ENCODE data around the gene FRMD1.

FRMD1 gene

GRCh38 chr6:168021581-168021980 is 57.4 kb downstream of the FRMD1 start:
- DNase-seq, result no peak

- DNase-seq, result no peak
These were observed 58.8 kb downstream of the FRMD1 start for GRCh38 chr6:168020242-168020641.

GRCh38 chr6:168018664-168019063 is 60.3 kb downstream of the FRMD1 start:
- DNase-seq, result no peak

- DNase-seq, result no peak
These were observed 61.4 kb downstream of the FRMD1 start for GRCh38 chr6:168017629-168018028.

GRCh38 chr6:168016721-168017525 is 62.1 kb downstream of the FRMD1 start:
- DNase-seq, result no peak

- no peak for DNase-seq
These were observed 62.8 kb downstream of the FRMD1 start for GRCh38 chr6:168016176-168016620.

- DNase-seq, result no peak
These were observed 63.4 kb downstream of the FRMD1 start for GRCh38 chr6:168015482-168016175.

- no peak for DNase-seq
These were observed 64.0 kb downstream of the FRMD1 start for GRCh38 chr6:168015009-168015408.

- DNase-seq, result no peak
These were observed 64.6 kb downstream of the FRMD1 start for GRCh38 chr6:168014428-168014827.

- DNase-seq, result no peak
These were observed 65.6 kb downstream of the FRMD1 start for GRCh38 chr6:168013250-168013915.

DNA sequence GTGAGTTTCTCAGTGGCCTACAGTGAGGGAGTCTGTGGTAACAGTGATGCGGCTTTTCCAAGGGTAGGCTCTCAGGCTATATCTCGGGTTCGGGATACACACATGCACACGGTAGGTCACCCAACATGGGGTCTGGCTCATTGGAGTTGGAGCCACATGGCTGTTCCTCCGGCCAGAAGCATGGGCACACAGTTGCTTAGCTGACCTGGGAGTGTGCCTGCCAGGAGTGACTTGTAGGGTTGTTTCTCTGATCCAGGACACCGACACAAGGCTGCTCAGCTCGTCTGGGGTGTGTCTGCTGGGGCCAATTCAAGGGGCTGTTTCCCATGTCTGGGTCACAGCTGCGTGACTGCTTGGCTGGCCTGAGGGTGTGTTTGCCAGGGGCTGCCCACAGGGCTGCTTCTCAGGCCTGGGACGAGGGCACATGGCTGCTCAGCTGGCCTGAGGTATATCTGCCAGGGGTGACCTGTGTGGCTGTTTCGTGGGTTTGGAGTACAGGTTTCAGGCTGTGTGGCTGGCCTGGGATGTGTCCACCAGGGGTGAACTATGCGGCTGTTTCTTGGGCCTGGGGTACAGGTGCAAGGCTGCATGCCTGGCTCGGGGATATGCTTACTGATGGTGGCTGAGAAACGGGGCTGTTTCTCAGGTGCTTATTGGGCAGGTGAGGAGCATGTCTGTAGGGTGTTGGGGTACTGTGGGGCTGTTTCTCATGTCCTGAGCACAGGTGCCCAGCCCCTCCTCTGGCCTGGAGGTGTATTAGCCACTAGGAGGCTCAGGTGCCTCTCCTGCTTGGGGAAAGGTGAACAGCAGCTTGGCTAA is 66.4 kb downstream of the FRMD1 start:
- DNase-seq, result no peak

DNA sequence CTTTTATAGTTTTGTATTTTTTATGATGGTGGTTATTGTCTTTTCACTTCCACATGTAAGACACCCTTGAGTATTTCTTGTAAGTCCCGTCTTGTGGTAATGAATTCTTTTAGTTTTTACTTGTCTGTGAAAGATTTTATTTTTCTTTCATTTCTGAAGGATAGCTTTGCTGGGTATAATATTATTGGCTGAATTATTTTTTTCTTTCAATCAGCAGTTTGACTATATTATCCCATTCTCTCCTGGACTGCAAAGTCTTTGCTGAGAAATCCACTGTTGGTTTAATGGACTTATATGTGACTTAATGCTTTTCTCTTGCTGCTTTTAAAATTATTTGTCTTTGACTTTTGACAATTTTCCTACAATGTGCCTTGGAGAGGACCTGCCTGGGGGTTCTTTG is 67.7 kb downstream of the FRMD1 start:
- no peak for DNase-seq

DNA sequence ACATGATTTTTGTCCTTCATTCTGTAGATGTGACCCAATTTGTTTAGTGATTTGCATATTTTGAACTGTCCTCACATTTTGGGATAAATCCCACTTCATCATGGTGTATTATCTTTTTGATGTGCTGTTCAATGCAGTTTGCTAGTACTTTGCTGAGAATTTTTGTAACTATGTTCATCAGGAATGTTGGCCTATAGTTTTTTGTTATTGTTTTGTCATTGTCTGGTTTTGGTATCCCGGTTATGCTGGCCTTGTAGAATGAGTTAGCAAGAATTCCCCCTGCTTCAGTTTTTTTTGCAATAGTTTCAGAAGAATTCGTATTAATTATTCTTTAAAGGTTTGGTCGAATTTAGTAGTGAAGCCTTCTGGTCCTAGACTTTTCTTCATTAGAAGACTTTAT is 69.7 kb downstream of the FRMD1 start:
- no peak for DNase-seq

GRCh38 chr6:168007592-168008338 is 71.2 kb downstream of the FRMD1 start:
- DNase-seq, result no peak

- DNase-seq, result no peak
These were observed 73.2 kb downstream of the FRMD1 start for GRCh38 chr6:168005796-168006195.

- no peak for DNase-seq
These were observed 74.1 kb downstream of the FRMD1 start for GRCh38 chr6:168004945-168005344.

DNA sequence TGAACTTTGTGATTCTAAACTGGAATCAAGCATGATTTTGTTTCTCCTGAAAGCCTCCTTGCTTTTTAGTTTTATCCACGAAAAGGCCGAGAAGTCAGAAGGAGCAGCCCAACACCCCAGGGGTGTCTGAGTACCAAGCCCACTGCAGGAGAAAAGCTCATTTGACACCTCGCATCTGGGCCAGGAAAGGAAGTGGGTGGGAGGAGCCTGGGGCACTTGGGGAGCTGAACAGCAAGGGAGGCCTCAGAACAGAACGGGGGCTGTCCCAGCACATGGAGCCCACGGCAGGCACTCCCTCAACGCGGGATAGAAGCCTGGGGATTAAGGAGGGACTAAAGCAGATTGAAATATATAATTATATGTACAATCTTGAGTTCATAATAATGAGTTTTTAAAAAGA is 75.0 kb downstream of the FRMD1 start:
- no peak for DNase-seq

All from activated naive CD4-positive, alpha-beta T cell (primary cell).